DMS153 treated with DMSO at 0.1 percent for 48 hours (cell line): ENCODE measurements around the gene SZRD1.

Experiments
- DNase-seq: peaks from one replicate; lab custom pipeline; 2025; ENCODE audit not compliant: unreplicated experiment; lab: John Stamatoyannopoulos, UW

The SZRD1 gene

DNA sequence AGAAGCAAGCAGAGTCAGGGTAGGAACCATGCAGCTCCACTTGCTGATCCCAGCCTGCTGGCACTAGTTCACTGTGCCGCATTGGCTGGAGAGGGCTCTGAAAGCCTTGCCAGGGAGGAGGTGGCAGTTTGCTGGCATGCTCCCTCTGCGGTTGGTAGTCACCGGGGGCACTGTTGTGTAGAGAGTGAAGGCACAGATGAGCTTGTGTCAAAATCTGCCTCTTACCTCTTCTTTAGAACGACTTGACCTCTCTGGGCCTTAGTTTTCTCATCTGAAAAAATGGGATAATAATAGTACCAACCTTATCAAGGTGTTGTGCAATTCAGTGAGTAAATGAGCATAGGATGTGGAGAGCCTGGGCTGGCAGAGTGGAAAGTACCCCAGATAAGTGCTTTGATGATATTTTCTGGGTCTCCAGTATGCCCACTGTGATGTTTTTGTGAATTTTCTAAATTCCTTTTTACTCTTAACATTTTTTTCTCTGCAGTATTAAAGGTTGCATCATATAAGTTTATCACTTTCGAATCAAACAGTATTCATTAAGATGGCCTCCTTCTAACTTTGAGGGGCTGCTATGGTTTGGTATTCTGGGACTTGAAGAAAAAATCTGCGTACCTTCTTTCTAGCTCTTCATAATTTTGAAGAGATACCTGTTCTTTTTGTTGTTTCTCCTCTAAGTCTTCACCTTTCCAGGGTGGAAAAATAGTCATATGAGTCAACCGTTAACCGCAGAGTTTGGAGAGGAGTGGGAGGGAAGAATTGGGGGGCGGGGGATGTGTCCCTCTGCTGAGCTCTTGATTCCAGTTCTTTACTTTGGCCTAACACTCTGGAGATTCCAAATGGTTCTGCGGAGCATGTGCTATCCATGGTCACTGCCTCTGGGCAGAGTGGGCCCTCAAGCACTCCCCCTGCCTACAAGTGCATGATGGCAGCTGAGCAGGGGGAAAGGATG is 26.8 kb downstream of the SZRD1 start:
- DNase-seq: no peak

GRCh38 chr1:16394977-16395376 is 27.9 kb downstream of the SZRD1 start:
- DNase-seq: no peak

DNA sequence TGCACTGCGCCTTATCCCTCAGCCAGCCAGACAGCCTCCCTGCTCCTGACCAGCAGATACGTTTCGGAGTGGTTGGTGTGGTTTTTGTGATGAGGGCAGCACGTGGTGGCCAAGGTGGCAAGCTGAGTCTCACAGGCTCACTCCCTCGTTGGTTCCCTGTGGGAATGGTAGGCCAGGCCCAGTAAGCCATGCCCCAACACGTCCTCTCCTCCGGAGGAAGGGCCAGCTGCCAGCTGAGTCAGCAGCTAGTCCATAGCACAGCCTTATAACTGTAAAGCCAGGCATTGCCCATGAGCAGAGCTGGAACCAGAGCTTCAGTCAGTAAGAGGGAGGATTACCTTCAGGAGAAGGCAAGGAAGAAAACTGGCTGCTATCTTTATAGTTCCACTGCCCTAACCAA is 29.5 kb downstream of the SZRD1 start:
- DNase-seq: no peak

DNA sequence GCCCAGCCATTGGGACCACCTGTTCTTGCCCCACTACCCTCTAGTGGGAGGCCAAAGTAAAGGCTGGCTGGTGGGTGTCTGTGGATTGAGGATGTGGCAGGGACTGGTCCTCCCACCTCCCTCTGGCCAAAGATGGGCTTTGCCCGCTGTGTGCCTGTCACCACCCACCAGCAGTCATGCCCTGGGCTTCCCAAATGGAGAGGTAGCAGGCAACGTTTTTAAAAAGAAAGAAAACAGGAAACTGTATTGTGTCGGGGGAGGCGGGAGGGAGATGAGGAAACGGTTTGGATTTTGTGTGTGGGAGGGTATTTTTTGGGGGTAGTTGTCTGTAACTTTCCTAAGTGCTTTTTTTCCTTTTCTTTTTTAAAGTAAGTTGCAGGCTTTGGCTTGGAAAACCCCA is 30.1 kb downstream of the SZRD1 start:
- DNase-seq: no peak

DNA sequence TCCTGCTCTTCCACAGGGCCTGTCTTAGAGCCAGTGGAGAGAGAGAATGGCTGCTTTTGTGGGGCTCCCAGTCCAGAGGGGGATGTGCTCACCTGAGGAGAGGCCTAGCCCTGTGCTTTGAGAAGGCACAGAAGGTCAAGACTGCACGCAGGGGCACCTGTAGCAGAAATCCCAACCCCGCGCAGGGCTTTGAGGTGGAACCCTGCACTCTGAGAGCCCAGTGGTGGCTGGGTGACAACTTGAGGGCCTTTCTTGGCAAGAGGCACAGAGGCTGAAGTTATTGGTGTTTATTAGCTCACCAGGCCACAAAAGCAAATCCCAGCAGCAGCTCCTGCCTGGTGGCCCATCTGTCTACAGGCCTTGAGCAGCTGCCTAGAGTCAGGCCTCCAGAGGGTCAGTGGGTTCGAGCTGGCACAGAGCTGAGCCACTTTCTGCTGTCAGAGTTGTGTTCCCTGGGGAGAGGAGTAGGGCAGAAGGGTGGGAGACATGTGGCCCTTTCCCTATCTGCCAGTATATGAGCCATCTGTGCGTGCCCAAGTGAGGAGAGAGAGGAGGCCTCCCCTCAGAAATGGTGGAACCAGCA is 31.4 kb downstream of the SZRD1 start:
- DNase-seq: no peak

GRCh38 chr1:16402742-16403141 is 35.7 kb downstream of the SZRD1 start:
- no peak for DNase-seq

- no peak for DNase-seq
Measured at GRCh38 chr1:16405441-16405840, 38.4 kb downstream of the SZRD1 start.

DNA sequence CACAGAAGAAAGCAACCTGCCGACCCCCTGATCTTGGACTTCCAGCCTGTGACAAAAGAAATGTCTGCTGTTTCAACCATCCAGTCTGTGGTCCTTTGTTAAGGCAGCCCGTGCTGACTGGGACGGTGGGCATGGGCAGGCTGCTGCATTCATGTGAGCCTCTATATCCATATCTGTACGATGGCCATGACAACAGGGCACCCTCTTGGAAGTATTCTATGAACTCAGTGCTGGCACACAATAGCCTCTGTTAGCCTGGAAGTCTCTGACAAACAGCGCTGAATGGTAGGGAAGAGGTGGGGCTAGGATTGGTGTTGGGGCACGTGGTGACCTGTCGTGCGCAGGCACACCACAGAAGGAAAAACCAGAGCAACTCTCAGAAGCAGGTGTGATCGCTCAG is 39.8 kb downstream of the SZRD1 start:
- DNase-seq: no peak

GRCh38 chr1:16409536-16410152 is 42.6 kb downstream of the SZRD1 start:
- no peak for DNase-seq

DNA sequence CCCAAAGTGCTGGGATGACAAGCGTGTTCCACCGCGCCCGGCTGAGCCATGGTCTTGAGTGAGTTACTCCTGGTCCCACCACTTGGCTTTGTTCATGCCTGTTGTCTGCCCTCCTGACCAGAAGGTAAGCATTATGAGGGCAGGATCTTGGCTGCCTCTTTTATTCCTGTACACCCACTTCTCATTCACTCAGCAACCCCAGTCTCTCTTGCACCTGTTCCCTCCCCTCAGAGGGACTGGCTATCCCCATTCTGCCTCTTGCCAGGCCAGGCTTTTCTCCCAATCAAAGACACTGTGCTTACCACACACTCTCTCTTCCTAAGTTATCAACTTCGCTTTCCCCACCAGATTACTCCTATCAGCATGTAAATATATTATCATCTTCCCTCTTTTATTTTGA is 43.8 kb downstream of the SZRD1 start:
- DNase-seq: no peak

DNA sequence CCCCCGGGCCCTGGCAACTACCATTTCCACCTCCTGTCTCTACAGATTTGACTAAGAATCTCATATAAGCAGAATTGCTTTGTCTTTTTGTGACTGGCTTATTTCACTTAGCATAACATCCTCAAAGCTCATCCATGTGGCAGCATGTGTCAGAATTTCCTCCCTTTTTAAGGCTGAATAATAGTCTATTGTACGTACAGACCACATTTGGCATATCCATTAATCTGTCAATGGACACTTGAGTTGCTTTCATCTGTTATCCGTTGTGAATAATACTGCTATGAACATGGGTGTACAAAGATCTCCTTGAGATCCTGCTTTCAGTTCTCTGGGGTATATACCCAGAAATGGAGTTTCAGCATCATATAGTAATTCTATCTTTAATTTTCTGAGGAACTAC is 46.1 kb downstream of the SZRD1 start:
- DNase-seq: no peak

DNA sequence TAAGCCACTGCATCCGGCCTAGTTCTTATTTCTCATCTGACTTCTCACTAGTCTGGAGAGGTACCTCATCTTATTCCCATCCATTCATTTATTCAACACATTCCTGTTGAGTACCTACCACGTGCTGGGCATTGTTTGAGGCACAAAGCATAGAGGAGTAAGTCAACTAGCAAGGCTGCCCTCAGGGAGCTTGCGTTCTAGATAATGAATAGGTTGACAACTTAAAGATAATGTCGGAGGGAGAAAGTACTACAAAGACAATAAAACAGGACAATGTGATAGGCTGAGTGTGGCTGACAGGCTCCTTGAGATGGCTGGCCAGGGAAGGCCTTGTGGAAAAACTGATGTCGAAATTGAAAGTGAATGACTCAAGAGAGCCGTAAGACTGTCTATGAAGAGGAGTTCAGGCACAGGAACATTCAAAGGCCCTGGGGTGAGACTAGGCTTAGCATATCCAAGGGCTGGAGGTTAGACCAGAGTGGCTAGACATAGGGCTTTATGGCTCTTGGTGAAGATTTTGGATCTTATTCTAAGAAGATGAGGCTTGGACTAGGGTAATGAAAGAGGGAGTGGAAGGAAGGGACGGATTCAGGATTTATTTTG is 51.9 kb downstream of the SZRD1 start:
- no peak for DNase-seq

DNA sequence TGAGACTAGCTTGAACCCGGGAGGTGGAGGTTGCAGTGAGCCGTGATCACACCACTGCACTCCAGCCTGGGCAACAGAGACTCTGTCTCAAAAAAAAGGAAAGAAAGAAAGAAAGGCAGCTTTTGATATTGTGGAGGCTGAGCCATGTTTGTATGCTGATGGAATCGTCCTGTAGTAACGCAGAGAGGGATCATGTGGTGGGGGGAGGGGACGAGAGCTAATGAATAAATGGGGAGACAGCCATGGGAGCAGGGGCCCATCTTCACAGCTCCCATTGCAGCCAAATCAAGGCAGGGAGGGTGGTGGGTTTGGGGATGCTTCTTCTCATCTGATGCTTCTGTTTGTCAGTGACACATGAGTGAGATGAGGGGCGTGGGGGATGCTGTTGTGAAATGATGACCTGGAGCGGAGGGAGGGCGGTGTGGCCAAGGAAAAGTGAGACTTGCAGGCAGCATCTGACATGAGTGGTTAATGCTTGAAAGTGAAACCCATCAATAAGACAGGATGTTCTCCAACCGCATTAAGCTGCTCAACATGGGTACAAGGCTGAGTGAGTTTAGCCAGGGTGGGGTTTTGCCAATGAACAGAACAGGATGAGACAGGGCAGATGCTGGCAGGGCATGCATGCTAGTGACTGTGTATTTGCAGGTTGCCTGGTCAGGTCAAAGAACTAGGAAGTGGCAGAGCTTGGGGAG is 53.5 kb downstream of the SZRD1 start:
- no peak for DNase-seq

DNA sequence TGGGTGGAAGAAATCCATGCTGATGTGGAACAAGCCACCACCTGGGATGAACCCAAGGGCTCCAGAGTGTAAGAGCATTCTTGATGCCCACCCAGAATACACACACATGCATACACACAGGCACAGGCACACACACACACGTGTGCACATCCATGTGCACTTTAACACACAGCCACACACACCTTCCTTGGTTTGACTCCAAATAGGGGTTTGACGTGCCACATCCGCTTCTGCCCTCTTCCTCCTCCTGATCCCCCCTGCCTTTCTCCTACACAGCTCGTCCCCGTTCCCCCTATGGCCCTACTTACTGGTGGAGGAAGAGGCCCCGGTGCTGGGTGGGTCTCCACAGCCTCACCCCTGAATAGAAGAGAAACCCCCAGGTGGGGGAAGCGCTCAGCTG is 54.2 kb downstream of the SZRD1 start:
- DNase-seq: no peak

GRCh38 chr1:16422041-16422440 is 55.0 kb downstream of the SZRD1 start:
- no peak for DNase-seq

GRCh38 chr1:16425125-16426025 is 58.3 kb downstream of the SZRD1 start:
- no peak for DNase-seq

- no peak for DNase-seq
Measured at GRCh38 chr1:16430606-16431005, 63.6 kb downstream of the SZRD1 start.

- no peak for DNase-seq
Measured at GRCh38 chr1:16433030-16433429, 66.0 kb downstream of the SZRD1 start.

DNA sequence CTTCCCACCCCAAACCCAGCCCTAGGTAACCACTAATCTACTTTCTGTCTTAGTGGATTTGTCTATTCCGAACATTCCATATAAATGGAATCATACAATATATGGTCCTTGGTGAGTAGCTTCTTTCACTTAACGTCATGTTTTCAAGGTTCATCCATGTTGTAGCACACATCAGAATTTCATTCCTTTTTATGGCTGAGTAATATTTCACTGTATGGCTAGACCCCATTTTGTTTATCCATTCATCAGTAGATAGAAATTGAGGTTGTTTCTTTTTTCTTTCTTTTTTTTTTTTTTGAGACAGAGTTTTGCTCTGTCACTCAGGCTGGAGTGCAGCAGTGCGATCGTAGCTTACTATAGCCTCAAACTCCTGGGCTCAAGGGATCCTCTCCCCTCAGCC is 67.0 kb downstream of the SZRD1 start:
- no peak for DNase-seq

DNA sequence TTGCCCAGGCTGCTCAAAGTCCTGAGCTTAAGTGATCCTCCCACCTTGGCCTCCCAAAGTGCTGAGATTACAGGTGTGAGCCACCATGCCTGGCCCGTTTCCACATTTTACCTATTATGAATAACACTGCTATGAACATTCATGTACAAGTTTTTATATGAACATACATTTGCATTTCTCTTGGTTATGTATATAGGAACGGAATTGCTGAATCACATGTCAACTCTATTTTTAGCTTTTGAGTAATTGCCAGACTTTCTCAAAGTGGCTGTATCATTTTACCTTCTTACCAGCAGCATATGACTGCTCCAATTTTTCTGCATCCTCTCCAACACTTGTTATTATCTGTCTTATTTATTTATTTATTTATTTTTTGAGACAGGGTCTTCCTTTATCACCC is 67.5 kb downstream of the SZRD1 start:
- no peak for DNase-seq
